ENCODE data around the gene STARD9.
A peak's percentile ranks its signal among the peaks of the same experiment; 100 is the strongest.
"Not testable (repeated sequence)": the region's sequence is repeated elsewhere in the genome, so short reads cannot be mapped to it uniquely, and the experiment has no call there.

The STARD9 gene

GRCh38 chr15:42575188-42576039 lies at the start of gene STARD9:
Gene STARD9 (plus strand): TSS chr15:42575606. CDS start chr15:42575716, 110 bp downstream.
- DNase-seq (ENCODE audit: insufficient read length, low spot score) = peak; percentile 89
- peak; percentile 86 for FAIRE-seq

- no peak for FAIRE-seq
These were observed 46.4 kb upstream of the STARD9 start for GRCh38 chr15:42528970-42529369.

DNA sequence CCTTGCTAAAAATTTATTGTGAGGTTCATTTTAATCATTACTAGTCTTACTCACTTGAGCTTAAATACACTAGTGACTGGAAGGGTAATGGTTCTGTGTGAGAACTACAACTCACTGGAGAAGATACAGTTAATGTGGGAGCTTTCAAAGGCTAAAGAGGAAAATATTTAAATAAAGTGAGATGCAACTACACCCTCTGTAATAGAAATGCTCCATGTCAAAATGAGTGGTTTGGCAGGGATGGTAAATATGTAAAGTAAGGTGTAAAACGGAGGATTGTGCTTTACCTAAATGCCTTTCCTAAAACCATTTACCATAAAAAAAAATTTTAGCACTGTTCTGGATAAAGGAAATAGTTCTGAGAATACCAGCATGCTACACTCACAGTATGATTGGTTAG lies 42.2 kb upstream of the STARD9 start:
- DNase-seq (ENCODE audit: insufficient read length, low spot score) (no peak), FAIRE-seq (no peak)

More at GRCh38 chr15:42528970-42529369, 46.4 kb upstream of the STARD9 start:
- DNase-seq (ENCODE audit: insufficient read length, low spot score) = no peak

GRCh38 chr15:42544853-42545629 lies 30.4 kb upstream of the STARD9 start:
- no peak for FAIRE-seq
- DNase-seq (ENCODE audit: insufficient read length, low spot score) = no peak

GRCh38 chr15:42547918-42548248 lies 27.5 kb upstream of the STARD9 start:
- DNase-seq (ENCODE audit: insufficient read length, low spot score) (peak; percentile 8), FAIRE-seq (peak; percentile 91)

- FAIRE-seq = peak; percentile 80
- peak; percentile 94 for DNase-seq (ENCODE audit: insufficient read length, low spot score)
These were observed 27.0 kb upstream of the STARD9 start, which contains the start of the genes HAUS2 and LRRC57 for GRCh38 chr15:42548249-42549031. Gene HAUS2 (plus strand): TSS chr15:42548838. CDS start chr15:42548873, 35 bp downstream. Gene LRRC57 (minus strand): TSS chr15:42548793. CDS start chr15:42548434, 359 bp downstream.

DNA sequence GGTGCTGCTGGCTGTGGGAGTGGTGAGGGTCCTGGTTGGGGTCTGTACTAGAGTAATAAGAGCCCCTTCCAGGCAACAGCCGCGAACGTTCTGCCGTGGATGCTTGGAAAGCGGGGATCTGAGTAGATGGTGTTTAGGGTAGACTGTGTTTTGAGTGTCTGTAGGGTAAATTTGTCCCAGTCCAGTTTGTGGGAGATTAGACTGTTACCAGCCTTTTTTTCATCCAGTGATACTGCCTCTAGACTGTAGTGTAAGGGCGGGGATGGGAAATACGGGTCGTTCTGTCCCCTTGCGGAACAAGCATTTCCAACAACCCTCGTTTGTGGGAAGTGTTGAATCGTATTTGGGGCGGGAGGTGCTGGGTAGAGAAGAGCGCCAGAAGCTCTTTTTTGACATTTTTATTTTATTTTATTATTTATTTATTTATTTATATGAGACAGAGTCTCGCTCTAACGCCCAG lies 26.3 kb upstream of the STARD9 start:
- peak; percentile 4 for FAIRE-seq
- peak; percentile 17 for DNase-seq (ENCODE audit: insufficient read length, low spot score)

DNA sequence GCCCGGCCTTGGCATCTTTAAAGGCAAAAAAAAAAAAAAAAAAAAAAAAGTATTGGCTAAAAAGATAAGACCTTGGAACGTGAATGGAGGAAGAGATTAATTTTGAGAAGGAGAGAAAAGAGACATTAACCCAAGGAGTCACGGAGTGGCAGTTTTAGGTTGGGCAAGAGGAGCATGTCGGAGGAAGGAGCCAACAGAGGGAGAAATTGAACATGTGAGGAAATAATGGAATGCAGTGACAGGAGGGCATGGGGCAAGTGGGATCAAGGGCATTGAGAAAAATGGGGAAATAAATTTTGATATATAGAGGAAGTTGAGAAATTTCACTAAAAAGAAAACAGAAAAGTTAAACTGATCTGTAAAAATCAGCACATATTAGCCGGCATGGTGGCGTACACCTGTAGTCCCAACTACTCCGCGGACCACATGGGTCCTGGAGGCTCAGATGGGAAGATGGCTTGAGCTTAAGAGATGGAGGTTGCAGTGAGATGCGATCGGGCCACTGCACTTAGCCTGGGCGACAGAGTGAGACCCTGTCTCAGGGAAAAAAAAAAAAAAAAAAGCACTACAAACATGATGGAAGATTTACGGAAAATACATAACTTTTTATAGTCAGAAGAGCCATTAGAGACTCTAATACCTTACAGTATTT lies 25.5 kb upstream of the STARD9 start:
- FAIRE-seq (no peak), DNase-seq (ENCODE audit: insufficient read length, low spot score) (no peak)

DNA sequence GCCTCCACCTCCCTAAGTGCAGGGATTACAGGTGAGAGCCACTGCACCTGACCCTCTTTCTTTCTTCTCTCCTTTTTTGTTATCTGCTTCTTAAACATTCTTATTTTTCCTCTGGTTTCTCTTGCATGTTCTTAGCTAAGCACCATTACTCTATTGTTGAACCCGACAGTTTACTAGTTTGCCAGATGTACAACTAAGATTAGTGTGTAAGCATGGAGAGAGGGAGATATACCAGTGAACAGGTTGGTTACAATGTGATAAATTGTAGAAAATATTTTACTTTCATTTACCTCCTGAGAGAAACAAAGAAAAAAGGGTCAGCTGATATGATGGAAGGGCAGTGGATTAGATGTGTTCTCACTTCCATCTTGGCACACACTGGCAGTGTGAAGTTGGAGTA lies 21.9 kb upstream of the STARD9 start:
- FAIRE-seq (no peak), DNase-seq (ENCODE audit: insufficient read length, low spot score) (no peak)

DNA sequence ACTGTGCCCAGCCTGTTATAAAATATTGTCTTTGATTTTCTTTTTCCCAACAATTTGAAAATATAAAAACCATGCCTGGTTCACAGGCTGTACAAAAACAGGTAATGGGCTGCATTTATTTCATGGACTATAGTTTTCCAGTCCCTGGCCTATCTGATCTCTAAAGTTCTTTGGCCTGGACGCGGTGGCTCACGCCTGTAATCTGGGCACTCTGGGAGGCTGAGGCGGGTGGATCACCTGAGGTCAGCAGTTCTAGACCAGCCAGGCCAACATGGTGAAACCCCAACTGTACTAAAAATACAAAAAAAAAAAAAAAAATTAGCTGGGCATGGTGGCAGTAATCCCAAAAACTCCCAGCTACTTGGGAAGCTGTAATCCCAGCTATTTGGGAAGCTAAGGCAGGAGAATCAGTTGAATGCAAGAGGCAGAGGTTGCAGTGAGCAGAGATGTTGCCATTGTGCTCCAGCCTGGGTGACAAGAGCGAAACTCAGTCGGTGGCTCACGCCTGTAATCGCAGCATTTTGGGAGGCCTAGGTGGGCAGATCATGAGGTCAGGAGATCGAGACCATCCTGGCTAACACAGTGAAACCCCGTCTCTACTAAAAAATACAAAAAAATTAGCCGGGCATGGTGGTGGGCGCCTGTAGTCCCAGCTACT lies 18.7 kb upstream of the STARD9 start:
- DNase-seq (ENCODE audit: insufficient read length, low spot score); FAIRE-seq: not testable (repeated sequence)

GRCh38 chr15:42558739-42559138 lies 16.7 kb upstream of the STARD9 start:
- DNase-seq (ENCODE audit: insufficient read length, low spot score) (no peak), FAIRE-seq (no peak)

GRCh38 chr15:42576040-42576594 lies 711 bp downstream of the STARD9 start:
- no peak for DNase-seq (ENCODE audit: insufficient read length, low spot score)
- FAIRE-seq = no peak

DNA sequence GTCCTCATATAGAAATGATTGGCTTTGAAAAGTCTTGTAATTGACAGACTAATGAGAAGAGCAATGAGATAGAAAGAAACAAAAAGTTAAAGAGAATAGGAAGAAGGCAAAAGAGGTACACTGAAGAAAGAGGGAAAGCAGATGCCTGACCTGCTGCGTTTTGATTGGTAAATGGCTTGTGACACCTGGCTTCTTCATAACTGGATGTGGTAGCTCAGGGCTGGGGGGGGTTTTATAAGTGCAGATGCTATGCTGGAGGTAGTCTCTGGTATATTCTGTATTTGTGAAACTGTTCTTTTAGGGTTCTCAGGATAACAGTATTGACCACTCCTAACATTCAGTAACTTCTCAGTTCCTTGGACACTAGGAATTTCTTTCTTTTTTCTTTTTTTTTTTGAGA lies 1.4 kb downstream of the STARD9 start:
- peak; percentile 31 for FAIRE-seq

GRCh38 chr15:42577514-42578031 lies 2.2 kb downstream of the STARD9 start:
- no peak for DNase-seq (ENCODE audit: insufficient read length, low spot score)

More for the DNA sequence above, 1.4 kb downstream of the STARD9 start:
- no peak for DNase-seq (ENCODE audit: insufficient read length, low spot score)

DNA sequence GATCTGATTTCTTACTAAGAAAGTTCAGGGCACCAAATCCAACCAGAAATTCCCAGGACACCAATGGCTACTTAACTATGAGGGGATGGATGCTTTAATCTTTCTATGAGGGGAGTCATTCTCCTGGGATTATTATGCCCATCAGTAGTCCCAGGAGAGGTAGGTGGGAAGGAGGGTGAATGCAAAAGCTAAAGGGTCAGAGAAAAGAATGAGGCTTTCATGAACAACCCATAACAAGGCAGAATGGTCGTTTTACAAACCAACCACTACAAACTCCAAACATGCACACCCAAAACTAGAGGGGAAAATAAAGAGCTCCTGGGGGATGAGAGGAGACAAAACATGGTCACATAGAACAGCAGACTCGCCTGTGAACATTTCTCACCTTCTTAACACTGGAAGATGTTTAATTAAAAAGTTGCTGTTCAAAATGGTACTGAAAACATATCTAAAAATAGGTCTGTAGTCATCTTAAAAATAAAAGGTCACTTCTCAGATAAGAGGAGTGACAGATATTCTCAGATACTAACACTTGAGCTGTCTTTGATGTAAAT lies 3.7 kb downstream of the STARD9 start:
- DNase-seq (ENCODE audit: insufficient read length, low spot score) (no peak), FAIRE-seq (no peak)

More at GRCh38 chr15:42577514-42578031, 2.2 kb downstream of the STARD9 start:
- no peak for FAIRE-seq

DNA sequence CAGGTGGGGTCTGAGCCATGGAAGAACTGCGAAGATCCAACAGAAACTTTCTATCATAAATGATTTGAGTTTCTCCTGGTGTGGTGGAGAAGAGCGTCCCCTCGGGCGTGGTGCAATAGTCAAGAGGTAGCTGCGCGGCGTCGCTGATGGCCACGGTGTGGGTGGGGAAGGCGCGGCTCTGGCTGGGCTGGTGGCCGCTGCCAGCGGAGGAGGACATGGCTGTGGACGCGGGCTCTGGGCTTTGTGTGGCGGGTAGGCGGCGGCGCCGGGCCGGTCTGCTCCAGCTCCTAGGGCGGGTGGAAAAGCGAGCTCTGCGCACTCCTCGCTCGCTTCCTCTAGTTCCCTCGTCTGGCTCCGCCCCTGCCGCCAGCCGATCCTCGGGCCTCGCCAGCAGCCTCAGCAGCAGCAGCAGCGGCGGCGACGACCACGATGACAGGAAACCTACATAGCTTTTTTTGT lies 5.9 kb downstream of the STARD9 start:
- FAIRE-seq (peak; percentile 59), DNase-seq (ENCODE audit: insufficient read length, low spot score) (peak; percentile 59)

DNA sequence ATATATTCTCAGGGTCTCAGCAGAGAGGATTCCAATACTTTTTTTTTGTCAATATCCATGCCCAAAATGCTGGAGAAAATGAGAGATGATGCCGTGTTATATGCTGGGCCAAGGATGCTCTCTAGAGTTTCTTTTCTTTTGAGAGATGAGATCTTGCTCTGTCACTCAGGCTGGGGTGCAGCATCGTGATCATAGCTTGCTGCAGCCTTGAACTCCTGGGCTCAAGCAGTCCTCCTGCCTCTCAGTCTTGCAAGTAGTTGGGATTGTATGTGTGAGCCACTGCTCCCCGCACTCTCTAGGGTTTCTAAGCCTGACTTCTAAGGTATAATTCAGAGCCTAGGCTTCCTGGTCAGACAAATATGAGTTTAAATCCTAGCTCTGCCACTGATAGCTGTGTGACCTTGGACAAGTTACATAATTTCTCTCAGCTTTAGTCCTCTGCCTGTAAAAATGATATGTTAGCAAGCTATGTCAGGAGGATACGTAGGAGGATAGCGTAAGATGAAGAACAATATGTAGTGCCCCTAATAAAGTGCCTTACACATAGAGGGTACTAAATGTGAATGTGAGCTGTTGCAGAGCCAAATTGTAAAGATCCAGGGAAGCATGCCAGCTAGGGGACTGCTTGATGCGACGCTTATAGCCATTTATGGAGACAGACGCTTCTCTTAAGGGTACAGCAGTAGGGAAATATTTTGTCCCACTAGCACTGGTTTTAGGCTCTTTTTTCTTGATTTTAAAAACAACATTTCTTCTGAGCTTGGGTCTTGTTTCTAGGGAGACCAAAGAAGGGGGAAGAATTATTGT lies 7.4 kb downstream of the STARD9 start:
- no peak for FAIRE-seq
- DNase-seq (ENCODE audit: insufficient read length, low spot score) = no peak

Measured in GM19239 (cell line).